SK-N-MC (cell line): Measurements from ENCODE around the gene CCDC69.

Source experiments
- EZH2 ChIP-seq: fragments of 200-600 bp; sonication (generic); IDR thresholded peaks from one replicate; pipeline ENCODE4 v1.6.1; 2017; ENCODE audit warnings: antibody characterized with exemption
- FOXP2 ChIP-seq: optimal IDR thresholded peaks from 2 replicates; pipeline ENCODE3; 2011; ENCODE audit warnings: mild to moderate bottlenecking, moderate library complexity; ENCODE audit not compliant: insufficient read depth; ENCODE audit errors: extremely low read length, control extremely low read depth

GRCh38 chr5:151251001-151251551, 27.2 kb upstream of the CCDC69 start:
- no peak for TF ChIP-seq FOXP2
- no peak for TF ChIP-seq EZH2
